Loucy (cell line): ENCODE data around the gene CCDC9B.

Source experiments
- CTCF ChIP-seq: fragments of 200-600 bp; sonication (generic); conservative IDR thresholded peaks from 2 replicates; pipeline ENCODE4 v1.5.1; 2014; ENCODE audit warnings: mild to moderate bottlenecking, antibody characterized with exemption, low read length
- EZH2phosphoT487 ChIP-seq: fragments of 200-600 bp; IDR thresholded peaks from 2 replicates; pipeline ENCODE4 v1.6.1; 2018; ENCODE audit warnings: antibody characterized with exemption, mild to moderate bottlenecking, moderate library complexity, borderline replicate concordance

- TF ChIP-seq CTCF (no peak), EZH2phosphoT487 (no peak)
Observed at GRCh38 chr15:40322531-40323238, 18.1 kb downstream of the CCDC9B start.
